ENCODE results near the gene LRP5. TPM values are rescaled to one million over a fixed set of nuclear protein-coding genes. Genes with fewer than 3 reads are reported as not detected.

The LRP5 gene
- total RNA-seq, 1 experiment from 2014 or later: 48.8 TPM

DNA sequence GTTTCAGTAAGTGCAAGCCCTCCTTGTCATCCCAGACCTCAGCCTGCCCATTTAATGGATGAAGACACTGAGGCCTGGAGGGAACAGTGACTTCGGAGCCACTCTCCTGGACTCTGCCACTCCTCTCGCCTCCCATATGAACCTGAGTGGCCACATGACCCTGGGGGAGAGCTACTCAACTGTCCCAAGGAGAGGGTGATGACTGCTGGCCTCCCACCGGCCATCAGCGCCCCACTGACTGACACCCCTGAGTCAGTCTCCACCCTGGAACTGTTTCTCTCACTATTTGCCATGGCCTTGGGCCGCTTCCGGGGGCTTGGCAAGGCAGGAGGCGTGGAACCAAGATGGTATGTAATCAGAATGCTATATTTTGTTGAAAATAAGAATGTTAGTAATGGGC lies 17.1 kb downstream of the LRP5 start:
- Mint-ChIP-seq H3K27me3 (ENCODE audit: low read depth) (no peaks in the 10 kb centered on the region), H3K36me3 (peaks cover 5% of the 10 kb centered on the region), H3K27ac (peak overlapping the region; percentile 95), H3K9me3 (no peaks in the 10 kb centered on the region), H3K4me1 (peaks cover 76% of the 10 kb centered on the region), H3K4me3 (no peak overlapping the region)
- ATAC-seq: no peak
- TF ChIP-seq, protein P1, sequence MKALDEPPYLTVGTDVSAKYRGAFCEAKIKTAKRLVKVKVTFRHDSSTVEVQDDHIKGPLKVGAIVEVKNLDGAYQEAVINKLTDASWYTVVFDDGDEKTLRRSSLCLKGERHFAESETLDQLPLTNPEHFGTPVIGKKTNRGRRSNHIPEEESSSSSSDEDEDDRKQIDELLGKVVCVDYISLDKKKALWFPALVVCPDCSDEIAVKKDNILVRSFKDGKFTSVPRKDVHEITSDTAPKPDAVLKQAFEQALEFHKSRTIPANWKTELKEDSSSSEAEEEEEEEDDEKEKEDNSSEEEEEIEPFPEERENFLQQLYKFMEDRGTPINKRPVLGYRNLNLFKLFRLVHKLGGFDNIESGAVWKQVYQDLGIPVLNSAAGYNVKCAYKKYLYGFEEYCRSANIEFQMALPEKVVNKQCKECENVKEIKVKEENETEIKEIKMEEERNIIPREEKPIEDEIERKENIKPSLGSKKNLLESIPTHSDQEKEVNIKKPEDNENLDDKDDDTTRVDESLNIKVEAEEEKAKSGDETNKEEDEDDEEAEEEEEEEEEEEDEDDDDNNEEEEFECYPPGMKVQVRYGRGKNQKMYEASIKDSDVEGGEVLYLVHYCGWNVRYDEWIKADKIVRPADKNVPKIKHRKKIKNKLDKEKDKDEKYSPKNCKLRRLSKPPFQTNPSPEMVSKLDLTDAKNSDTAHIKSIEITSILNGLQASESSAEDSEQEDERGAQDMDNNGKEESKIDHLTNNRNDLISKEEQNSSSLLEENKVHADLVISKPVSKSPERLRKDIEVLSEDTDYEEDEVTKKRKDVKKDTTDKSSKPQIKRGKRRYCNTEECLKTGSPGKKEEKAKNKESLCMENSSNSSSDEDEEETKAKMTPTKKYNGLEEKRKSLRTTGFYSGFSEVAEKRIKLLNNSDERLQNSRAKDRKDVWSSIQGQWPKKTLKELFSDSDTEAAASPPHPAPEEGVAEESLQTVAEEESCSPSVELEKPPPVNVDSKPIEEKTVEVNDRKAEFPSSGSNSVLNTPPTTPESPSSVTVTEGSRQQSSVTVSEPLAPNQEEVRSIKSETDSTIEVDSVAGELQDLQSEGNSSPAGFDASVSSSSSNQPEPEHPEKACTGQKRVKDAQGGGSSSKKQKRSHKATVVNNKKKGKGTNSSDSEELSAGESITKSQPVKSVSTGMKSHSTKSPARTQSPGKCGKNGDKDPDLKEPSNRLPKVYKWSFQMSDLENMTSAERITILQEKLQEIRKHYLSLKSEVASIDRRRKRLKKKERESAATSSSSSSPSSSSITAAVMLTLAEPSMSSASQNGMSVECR (CRISPR knock-in tag; IDR thresholded peaks at IDR 0.05; ENCODE audit: borderline replicate concordance): no peak
- TF ChIP-seq, protein P2, sequence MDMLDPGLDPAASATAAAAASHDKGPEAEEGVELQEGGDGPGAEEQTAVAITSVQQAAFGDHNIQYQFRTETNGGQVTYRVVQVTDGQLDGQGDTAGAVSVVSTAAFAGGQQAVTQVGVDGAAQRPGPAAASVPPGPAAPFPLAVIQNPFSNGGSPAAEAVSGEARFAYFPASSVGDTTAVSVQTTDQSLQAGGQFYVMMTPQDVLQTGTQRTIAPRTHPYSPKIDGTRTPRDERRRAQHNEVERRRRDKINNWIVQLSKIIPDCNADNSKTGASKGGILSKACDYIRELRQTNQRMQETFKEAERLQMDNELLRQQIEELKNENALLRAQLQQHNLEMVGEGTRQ (CRISPR knock-in tag; IDR thresholded peaks at IDR 0.05): peak; percentile 29; the same call in 1 of the 2 replicates
- TF ChIP-seq ZNF671 (CRISPR knock-in tag; IDR thresholded peaks at IDR 0.05) (no peak), SP1 (CRISPR knock-in tag; conservative IDR thresholded peaks at IDR 0.05) (no peak), FOXJ3 (CRISPR knock-in tag; IDR thresholded peaks at IDR 0.05; ENCODE audit: borderline replicate concordance) (no peak)
- TF ChIP-seq, protein P3, sequence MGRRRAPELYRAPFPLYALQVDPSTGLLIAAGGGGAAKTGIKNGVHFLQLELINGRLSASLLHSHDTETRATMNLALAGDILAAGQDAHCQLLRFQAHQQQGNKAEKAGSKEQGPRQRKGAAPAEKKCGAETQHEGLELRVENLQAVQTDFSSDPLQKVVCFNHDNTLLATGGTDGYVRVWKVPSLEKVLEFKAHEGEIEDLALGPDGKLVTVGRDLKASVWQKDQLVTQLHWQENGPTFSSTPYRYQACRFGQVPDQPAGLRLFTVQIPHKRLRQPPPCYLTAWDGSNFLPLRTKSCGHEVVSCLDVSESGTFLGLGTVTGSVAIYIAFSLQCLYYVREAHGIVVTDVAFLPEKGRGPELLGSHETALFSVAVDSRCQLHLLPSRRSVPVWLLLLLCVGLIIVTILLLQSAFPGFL (CRISPR knock-in tag; IDR thresholded peaks at IDR 0.05; ENCODE audit: borderline replicate concordance): no peak
- TF ChIP-seq, protein P4, sequence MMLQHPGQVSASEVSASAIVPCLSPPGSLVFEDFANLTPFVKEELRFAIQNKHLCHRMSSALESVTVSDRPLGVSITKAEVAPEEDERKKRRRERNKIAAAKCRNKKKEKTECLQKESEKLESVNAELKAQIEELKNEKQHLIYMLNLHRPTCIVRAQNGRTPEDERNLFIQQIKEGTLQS (CRISPR knock-in tag; conservative IDR thresholded peaks at IDR 0.05): no peak
- TF ChIP-seq, protein P5, sequence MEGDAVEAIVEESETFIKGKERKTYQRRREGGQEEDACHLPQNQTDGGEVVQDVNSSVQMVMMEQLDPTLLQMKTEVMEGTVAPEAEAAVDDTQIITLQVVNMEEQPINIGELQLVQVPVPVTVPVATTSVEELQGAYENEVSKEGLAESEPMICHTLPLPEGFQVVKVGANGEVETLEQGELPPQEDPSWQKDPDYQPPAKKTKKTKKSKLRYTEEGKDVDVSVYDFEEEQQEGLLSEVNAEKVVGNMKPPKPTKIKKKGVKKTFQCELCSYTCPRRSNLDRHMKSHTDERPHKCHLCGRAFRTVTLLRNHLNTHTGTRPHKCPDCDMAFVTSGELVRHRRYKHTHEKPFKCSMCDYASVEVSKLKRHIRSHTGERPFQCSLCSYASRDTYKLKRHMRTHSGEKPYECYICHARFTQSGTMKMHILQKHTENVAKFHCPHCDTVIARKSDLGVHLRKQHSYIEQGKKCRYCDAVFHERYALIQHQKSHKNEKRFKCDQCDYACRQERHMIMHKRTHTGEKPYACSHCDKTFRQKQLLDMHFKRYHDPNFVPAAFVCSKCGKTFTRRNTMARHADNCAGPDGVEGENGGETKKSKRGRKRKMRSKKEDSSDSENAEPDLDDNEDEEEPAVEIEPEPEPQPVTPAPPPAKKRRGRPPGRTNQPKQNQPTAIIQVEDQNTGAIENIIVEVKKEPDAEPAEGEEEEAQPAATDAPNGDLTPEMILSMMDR (IDR thresholded peaks at IDR 0.05): no peak
- DNase-seq (ENCODE audit: low spot score): no peak
- ChIA-PET POLR2A (no interaction called here), CTCF (interaction anchor here (0.7 to 1.2 kb wide), 4 partner anchors 12 to 73 kb away, joined by 3 to 4 read pairs (median 4); no protein-coding TSS in a partner anchor)

DNA sequence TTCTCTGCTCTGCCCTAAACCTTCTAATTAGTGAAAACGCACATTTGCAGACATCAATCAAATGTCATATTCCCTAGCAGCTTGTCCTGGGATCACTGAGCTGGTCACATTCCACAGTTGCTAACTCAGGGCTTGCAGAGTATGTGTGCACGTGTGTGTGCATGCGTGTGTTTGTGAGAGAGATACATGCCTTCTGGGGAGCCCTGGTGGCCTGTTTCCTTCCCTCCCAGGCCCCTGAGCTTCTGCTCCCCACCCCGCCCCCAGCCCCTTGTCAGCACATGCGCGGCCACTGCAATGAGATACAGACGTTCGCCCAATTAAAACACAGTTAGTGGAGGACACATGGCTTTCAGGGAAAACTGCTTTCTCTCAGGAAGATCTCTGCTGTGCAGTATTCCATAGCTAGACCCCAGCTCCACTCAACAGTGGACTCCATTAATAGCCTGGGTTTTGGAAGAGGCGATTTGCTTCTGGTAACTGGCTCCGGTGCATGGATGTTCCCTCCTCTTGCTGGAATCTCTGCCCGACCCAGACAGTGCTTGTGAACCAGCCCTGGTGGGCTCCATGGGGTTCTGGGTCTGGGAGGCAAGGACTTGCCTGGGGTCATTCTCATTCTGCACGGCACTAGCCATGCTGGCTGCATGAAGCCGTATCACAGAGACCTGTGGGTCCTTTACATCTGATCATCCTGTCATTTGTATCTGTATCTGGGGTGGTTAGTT lies 17.7 kb downstream of the LRP5 start:
- Mint-ChIP-seq H3K27me3 (ENCODE audit: low read depth) (no peaks in the 10 kb centered on the region), H3K27ac (peak overlapping the region; percentile 95), H3K4me3 (0 out of 2 replicates have a peak overlapping the region, but pooled peaks have one; percentile 0), H3K9me3 (no peaks in the 10 kb centered on the region), H3K4me1 (peaks cover 74% of the 10 kb centered on the region), H3K36me3 (peaks cover 5% of the 10 kb centered on the region)
- DNase-seq (ENCODE audit: low spot score): no peak
- POLR2A ChIA-PET: no interaction called here
- ATAC-seq: peak; percentile 12
- CTCF ChIA-PET: interaction anchor here (0.6 to 0.9 kb wide), 4 partner anchors 12 to 73 kb away, joined by 3 to 4 read pairs (median 3); no protein-coding TSS in a partner anchor
- TF ChIP-seq ZNF138 (CRISPR knock-in tag; conservative IDR thresholded peaks at IDR 0.05): no peak
- TF ChIP-seq FOXK1 (CRISPR knock-in tag; IDR thresholded peaks at IDR 0.05): no peak
- TF ChIP-seq, protein P6, sequence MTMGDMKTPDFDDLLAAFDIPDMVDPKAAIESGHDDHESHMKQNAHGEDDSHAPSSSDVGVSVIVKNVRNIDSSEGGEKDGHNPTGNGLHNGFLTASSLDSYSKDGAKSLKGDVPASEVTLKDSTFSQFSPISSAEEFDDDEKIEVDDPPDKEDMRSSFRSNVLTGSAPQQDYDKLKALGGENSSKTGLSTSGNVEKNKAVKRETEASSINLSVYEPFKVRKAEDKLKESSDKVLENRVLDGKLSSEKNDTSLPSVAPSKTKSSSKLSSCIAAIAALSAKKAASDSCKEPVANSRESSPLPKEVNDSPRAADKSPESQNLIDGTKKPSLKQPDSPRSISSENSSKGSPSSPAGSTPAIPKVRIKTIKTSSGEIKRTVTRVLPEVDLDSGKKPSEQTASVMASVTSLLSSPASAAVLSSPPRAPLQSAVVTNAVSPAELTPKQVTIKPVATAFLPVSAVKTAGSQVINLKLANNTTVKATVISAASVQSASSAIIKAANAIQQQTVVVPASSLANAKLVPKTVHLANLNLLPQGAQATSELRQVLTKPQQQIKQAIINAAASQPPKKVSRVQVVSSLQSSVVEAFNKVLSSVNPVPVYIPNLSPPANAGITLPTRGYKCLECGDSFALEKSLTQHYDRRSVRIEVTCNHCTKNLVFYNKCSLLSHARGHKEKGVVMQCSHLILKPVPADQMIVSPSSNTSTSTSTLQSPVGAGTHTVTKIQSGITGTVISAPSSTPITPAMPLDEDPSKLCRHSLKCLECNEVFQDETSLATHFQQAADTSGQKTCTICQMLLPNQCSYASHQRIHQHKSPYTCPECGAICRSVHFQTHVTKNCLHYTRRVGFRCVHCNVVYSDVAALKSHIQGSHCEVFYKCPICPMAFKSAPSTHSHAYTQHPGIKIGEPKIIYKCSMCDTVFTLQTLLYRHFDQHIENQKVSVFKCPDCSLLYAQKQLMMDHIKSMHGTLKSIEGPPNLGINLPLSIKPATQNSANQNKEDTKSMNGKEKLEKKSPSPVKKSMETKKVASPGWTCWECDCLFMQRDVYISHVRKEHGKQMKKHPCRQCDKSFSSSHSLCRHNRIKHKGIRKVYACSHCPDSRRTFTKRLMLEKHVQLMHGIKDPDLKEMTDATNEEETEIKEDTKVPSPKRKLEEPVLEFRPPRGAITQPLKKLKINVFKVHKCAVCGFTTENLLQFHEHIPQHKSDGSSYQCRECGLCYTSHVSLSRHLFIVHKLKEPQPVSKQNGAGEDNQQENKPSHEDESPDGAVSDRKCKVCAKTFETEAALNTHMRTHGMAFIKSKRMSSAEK (CRISPR knock-in tag; IDR thresholded peaks at IDR 0.05; ENCODE audit: borderline replicate concordance): no peak
- TF ChIP-seq, protein P3 (CRISPR knock-in tag; IDR thresholded peaks at IDR 0.05; ENCODE audit: borderline replicate concordance): no peak
- TF ChIP-seq, protein P7, sequence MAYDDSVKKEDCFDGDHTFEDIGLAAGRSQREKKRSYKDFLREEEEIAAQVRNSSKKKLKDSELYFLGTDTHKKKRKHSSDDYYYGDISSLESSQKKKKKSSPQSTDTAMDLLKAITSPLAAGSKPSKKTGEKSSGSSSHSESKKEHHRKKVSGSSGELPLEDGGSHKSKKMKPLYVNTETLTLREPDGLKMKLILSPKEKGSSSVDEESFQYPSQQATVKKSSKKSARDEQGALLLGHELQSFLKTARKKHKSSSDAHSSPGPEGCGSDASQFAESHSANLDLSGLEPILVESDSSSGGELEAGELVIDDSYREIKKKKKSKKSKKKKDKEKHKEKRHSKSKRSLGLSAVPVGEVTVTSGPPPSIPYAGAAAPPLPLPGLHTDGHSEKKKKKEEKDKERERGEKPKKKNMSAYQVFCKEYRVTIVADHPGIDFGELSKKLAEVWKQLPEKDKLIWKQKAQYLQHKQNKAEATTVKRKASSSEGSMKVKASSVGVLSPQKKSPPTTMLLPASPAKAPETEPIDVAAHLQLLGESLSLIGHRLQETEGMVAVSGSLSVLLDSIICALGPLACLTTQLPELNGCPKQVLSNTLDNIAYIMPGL (CRISPR knock-in tag; IDR thresholded peaks at IDR 0.05): no peak
- no peak for TF ChIP-seq TEAD4 (CRISPR knock-in tag; IDR thresholded peaks at IDR 0.05)
- TF ChIP-seq, protein P4 (CRISPR knock-in tag; conservative IDR thresholded peaks at IDR 0.05): no peak
- TF ChIP-seq JUN (CRISPR knock-in tag; IDR thresholded peaks at IDR 0.05): no peak

Measured in WTC11 (cell line).